Epithelial cell of proximal tubule (primary cell): Measurements from ENCODE around the gene UBXN2A. TPM values are rescaled to one million over a fixed set of nuclear protein-coding genes. Genes with fewer than 3 reads are reported as not detected.

Experiments used
- DNase-seq: peaks from one replicate; pipeline ENCODE4 v3.0.0-alpha.2; 2011; ENCODE audit warnings: low read depth
- H3K4me3 ChIP-seq: 2 replicates; pipeline ENCODE4 v1.5.1; 2011; ENCODE audit warnings: low read depth, mild to moderate bottlenecking, low read length
- CTCF ChIP-seq: conservative IDR thresholded peaks from 2 replicates; pipeline ENCODE4 v1.5.1; 2012; ENCODE audit warnings: low read depth, mild to moderate bottlenecking, low read length
- total RNA-seq: library from RNA; depleted of rRNA; stranded (reverse); fragments of >200 nt; gene quantifications from 2 replicates; pipeline ENCODE4 v1.2.3, GENCODE V29; 2015

The UBXN2A gene
- total RNA-seq, 1 donor from 2014 or later = 13.4 TPM

DNA sequence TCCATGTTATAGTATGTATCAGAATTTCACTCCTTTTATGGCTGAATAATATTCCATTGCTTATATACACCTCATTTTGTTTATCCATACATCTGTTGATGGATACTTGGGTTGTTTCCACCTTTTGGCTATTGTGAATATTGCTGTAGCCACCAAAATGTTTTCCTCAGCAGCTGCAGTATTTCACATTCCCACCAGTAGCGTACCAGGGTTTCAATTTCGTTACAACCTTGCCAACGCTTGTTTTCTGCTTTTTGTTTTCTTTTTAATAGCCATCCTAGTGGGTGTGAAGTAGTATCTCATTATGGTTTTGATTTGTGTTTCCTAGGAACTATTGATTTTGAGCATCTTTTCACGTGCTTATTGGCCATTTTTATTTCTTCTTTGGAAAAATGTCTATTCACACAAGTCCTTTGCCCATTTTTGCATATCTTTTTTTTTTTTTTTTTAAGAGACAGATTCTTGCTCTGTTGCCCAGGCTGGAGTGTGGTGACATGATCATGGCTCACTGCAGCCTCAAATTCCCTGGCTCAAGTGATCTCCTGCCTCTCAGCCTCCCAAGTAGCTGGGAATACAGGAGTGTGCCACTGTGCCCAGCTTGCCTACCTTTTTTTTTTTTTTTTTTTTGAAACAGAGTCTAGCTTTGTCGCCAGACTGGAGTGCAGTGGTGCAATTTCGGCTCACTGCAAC is 14.2 kb downstream of the UBXN2A start:
- DNase-seq = no peak
- TF ChIP-seq CTCF = no peak
- no peak overlapping the region for H3K4me3 ChIP-seq

DNA sequence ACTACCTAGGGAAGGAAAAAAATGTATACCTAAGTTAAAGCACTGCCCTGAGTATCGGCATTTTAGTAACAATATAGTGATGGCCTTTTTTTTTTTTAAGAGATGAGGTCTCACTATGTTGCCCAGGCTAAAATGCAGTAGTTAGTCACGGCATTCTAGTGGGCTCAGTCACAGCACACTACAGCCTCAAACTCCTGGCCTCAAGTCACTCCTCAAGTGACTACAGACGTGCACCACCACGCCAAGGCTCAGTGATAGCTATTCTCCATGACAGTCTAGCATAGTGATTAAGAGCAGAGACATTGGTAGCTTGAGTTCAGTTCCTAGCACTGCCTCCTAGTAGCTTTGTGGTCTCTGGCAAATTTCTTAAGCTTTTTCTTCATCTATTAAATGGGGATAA is 27.6 kb downstream of the UBXN2A start:
- no peak overlapping the region for H3K4me3 ChIP-seq
- TF ChIP-seq CTCF = no peak
- DNase-seq = no peak

DNA sequence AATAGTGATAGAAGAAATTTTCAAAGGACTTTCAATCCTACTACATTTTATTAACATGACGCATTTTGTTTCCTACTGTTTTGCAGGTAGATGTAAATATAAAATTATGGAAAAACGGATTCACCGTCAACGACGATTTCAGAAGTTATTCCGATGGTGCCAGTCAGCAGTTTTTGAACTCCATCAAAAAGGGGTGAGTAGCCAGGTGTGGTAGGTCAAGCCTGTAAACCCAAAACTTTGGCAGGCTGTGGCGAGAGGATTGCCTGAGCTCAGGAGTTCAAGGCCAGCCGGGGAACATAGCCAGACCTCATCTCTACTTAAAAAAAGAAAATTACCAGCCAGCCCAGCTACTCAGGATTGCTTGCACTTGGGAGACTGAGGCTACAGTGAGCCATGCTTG is 36.6 kb downstream of the UBXN2A start:
- H3K4me3 ChIP-seq = no peak overlapping the region
- DNase-seq = no peak
- no peak for TF ChIP-seq CTCF

DNA sequence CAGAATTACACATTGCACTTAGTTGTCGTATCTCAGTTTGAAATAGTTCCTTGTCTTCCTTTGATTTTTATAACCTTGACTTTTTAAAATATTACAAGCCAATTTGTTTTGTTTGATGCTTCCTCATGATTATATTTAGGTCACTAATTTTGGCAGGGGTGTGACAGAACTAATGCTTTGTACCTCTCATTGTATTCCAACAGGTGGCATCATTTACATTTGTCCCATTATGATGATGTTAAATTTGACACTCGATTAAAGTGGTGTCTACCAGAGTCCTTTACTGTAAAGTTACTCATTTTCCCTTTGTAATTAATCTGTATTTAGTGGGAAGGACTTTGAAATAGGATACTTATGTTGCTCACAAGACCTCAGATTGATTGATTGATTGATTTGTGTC is 48.1 kb downstream of the UBXN2A start:
- DNase-seq = no peak
- peak; percentile 53 for TF ChIP-seq CTCF
- no peak overlapping the region for H3K4me3 ChIP-seq

- TF ChIP-seq CTCF = no peak
- H3K4me3 ChIP-seq = no peak overlapping the region
- no peak for DNase-seq
These were observed 52.7 kb downstream of the UBXN2A start for GRCh38 chr2:23992931-23993330.

- no peak overlapping the region for H3K4me3 ChIP-seq
- TF ChIP-seq CTCF = no peak
- DNase-seq = no peak
These were observed 53.5 kb downstream of the UBXN2A start for GRCh38 chr2:23993736-23994269.

- TF ChIP-seq CTCF = no peak
- DNase-seq = no peak
- H3K4me3 ChIP-seq = no peak overlapping the region
These were observed 54.3 kb downstream of the UBXN2A start for GRCh38 chr2:23994567-23994966.
